ENCODE data around the gene ABCD3. TPM values are rescaled to one million over a fixed set of nuclear protein-coding genes. Genes with fewer than 3 reads are reported as not detected.
A peak's percentile ranks its signal among the peaks of the same experiment; 100 is the strongest.
"Not testable (repeated sequence)": the region's sequence is repeated elsewhere in the genome, so short reads cannot be mapped to it uniquely, and the experiment has no call there.

The ABCD3 gene
- 60.8 TPM for total RNA-seq

- peak; percentile 90 for ATAC-seq
- peak; percentile 99 for DNase-seq (ENCODE audit: low spot score)
Observed at GRCh38 chr1:94417978-94418663, at the start of gene ABCD3. Gene ABCD3 (plus strand): TSS chr1:94418389. CDS start chr1:94418479, 90 bp downstream.

GRCh38 chr1:94372771-94373170 is 45.4 kb upstream of the ABCD3 start:
- not testable (repeated sequence) for ATAC-seq; DNase-seq (ENCODE audit: low spot score)

- not testable (repeated sequence) for DNase-seq (ENCODE audit: low spot score); ATAC-seq
Observed at GRCh38 chr1:94373311-94373710, 44.9 kb upstream of the ABCD3 start.

- ATAC-seq; DNase-seq (ENCODE audit: low spot score): not testable (repeated sequence)
Observed at GRCh38 chr1:94375666-94376065, 42.5 kb upstream of the ABCD3 start.

- not testable (repeated sequence) for ATAC-seq; DNase-seq (ENCODE audit: low spot score)
Observed at GRCh38 chr1:94378493-94378892, 39.7 kb upstream of the ABCD3 start.

GRCh38 chr1:94379615-94380014 is 38.6 kb upstream of the ABCD3 start:
- ATAC-seq (peak; percentile 78), DNase-seq (ENCODE audit: low spot score) (peak; percentile 78)

GRCh38 chr1:94382201-94382600 is 36.0 kb upstream of the ABCD3 start:
- DNase-seq (ENCODE audit: low spot score) (peak; percentile 77), ATAC-seq (peak; percentile 57)

- ATAC-seq (peak; percentile 80), DNase-seq (ENCODE audit: low spot score) (peak; percentile 72)
Observed at GRCh38 chr1:94383966-94384408, 34.2 kb upstream of the ABCD3 start.

GRCh38 chr1:94384485-94385265 is 33.5 kb upstream of the ABCD3 start:
- no peak for DNase-seq (ENCODE audit: low spot score)

GRCh38 chr1:94385308-94385929 is 32.8 kb upstream of the ABCD3 start:
- ATAC-seq: no peak
- DNase-seq (ENCODE audit: low spot score): no peak

More at GRCh38 chr1:94384485-94385265, 33.5 kb upstream of the ABCD3 start:
- peak; percentile 26 for ATAC-seq

GRCh38 chr1:94389298-94389697 is 28.9 kb upstream of the ABCD3 start:
- DNase-seq (ENCODE audit: low spot score) (no peak), ATAC-seq (no peak)

GRCh38 chr1:94394247-94394646 is 23.9 kb upstream of the ABCD3 start:
- ATAC-seq (no peak), DNase-seq (ENCODE audit: low spot score) (no peak)

- DNase-seq (ENCODE audit: low spot score): no peak
- ATAC-seq: no peak
Observed at GRCh38 chr1:94395231-94395630, 23.0 kb upstream of the ABCD3 start.

- ATAC-seq: no peak
Observed at GRCh38 chr1:94395748-94396309, 22.4 kb upstream of the ABCD3 start.

GRCh38 chr1:94396356-94397010 is 21.7 kb upstream of the ABCD3 start:
- ATAC-seq (no peak), DNase-seq (ENCODE audit: low spot score) (no peak)

More at GRCh38 chr1:94395748-94396309, 22.4 kb upstream of the ABCD3 start:
- no peak for DNase-seq (ENCODE audit: low spot score)

GRCh38 chr1:94398356-94398755 is 19.8 kb upstream of the ABCD3 start:
- ATAC-seq (no peak), DNase-seq (ENCODE audit: low spot score) (no peak)

GRCh38 chr1:94399453-94399852 is 18.7 kb upstream of the ABCD3 start:
- DNase-seq (ENCODE audit: low spot score) (no peak), ATAC-seq (no peak)

GRCh38 chr1:94401206-94401605 is 17.0 kb upstream of the ABCD3 start:
- ATAC-seq (no peak), DNase-seq (ENCODE audit: low spot score) (no peak)

- no peak for DNase-seq (ENCODE audit: low spot score)
- no peak for ATAC-seq
Observed at GRCh38 chr1:94406446-94406845, 11.7 kb upstream of the ABCD3 start.

GRCh38 chr1:94408104-94408830 is 9.9 kb upstream of the ABCD3 start:
- ATAC-seq (no peak), DNase-seq (ENCODE audit: low spot score) (no peak)
